ENCODE results near the gene ZXDC.

- TF ChIP-seq CTCF (IDR thresholded peaks at IDR 0.05) (no peak), POLR2A (IDR thresholded peaks at IDR 0.05) (no peak), EP300 (IDR thresholded peaks at IDR 0.05) (no peak)
These were observed 37.4 kb upstream of the ZXDC start for GRCh38 chr3:126512916-126513650.

Measured in suprapubic skin (tissue), 3 donors.